Putamen (tissue), 1 donor: ENCODE results near the gene EID3.

Source experiments
- DNase-seq: peaks from one replicate; pipeline ENCODE4 v3.0.0-alpha.2; 2016; ENCODE audit warnings: low spot score

The EID3 gene

DNA sequence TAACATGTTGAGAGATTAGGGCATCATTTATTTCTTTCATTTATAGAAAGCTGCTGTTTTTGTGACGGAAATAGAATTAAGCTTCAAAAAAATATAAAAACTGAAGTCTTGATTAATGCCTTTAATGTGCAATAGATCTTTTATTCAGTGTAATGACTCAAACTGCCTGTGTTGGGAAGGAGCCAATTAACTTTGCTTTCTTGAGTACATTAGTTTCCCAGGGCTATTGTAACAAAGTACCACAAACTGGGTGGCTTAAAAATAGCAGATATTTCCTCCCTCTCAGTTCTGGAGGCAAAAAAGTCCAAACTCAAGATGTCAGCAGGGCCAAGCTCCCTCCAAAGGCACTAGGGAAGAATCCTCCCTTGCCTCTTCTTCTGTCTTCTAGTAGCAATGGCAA lies 36.6 kb downstream of the EID3 start:
- DNase-seq: no peak

DNA sequence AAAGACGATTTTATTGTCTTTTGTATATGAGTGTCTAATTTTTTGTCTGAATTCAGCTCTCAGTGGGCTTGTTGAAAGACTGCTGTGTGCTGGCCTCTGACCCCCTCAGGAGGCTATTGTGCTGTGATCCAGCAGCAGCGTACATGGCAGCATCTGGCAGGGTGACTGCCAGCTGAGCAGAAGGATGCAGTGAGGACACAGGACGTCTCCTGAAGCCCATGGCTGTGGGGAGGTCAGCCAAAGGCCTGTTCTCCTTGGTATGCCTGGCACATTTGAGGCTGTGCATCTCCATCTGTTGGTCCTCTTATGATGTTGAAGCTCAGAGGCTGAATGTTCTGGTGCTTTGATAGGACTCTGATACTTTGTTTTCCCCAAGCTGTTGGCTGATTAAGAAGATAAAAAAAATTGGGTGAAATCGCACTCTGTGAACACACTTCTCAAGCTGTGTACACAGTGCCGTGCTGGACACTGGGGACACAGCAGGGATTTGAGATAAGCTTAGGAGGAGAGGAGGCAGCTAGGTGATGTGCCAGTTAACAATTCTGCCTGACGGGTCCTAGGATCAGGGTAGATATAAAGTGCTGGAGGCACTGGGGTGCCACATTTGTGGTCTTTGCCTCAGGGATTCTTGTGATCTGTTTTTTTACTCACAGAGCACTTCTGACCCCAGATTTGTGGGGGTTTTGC lies 37.5 kb downstream of the EID3 start:
- DNase-seq: peak; percentile 52

DNA sequence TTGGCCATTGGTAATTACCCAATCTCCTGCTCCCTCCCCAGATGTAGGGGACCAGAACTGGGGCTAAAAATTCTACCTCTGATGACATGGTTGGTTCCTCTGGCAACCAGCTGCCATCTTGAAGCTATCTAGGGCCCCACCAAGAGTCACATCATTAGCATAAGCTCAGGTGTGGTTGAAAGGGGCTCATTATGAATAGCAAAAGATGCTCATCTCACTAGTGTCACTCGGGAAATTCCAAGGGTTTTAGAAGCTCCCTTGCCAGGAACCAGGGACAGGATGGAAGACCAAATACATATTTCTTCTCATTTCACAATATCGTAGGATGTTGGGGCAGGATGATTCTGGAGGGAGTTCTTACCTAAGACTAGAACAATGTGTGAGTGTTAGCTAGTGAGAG lies 38.6 kb downstream of the EID3 start:
- no peak for DNase-seq

DNA sequence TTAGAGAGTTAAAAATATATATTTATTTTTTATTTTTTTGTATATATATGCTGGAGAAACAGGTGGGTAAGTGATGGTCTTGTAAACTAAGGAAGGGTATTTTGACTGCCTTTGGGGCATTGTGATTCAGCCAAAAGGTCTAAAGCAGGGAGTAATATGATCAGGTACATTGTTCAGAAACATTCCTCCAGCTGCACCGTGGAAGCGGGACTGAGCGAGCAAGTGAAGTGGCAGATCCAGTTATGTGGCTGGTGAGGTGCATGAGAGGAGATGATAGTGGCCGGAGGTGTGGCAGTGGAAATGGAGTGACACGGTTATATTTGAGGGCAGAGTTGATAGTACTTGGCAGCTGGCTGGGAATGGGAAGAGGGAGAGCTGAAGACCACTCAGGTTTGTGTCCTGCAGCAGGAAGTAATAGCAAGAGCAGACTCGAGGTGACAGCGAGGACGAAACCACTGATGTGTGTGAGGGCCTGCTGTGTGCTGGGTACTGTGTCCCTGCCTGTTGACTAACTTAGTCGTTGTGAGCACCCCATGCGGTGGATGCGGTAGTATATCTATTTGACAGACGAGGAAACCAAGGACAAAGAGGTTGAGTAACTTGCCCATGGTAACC lies 39.2 kb downstream of the EID3 start:
- DNase-seq: no peak

DNA sequence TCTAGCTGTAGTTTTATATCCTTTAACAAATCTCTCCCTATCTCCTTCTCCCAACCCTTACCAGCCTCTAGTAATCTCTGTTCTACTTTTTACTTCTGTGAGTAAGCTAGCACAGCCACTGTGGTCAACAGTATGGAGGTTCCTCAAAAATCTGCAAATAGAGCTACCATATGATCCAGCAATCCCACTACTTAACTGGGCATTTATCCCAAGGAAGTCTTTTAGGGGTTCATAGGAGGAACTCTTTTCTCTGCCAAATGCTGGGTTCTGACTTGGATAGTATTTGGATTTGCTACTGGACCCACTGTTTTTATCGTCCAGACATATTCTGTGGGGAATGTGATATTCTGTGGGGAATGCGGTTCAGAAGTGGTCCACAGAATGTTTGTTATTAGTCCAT lies 41.1 kb downstream of the EID3 start:
- DNase-seq: no peak

DNA sequence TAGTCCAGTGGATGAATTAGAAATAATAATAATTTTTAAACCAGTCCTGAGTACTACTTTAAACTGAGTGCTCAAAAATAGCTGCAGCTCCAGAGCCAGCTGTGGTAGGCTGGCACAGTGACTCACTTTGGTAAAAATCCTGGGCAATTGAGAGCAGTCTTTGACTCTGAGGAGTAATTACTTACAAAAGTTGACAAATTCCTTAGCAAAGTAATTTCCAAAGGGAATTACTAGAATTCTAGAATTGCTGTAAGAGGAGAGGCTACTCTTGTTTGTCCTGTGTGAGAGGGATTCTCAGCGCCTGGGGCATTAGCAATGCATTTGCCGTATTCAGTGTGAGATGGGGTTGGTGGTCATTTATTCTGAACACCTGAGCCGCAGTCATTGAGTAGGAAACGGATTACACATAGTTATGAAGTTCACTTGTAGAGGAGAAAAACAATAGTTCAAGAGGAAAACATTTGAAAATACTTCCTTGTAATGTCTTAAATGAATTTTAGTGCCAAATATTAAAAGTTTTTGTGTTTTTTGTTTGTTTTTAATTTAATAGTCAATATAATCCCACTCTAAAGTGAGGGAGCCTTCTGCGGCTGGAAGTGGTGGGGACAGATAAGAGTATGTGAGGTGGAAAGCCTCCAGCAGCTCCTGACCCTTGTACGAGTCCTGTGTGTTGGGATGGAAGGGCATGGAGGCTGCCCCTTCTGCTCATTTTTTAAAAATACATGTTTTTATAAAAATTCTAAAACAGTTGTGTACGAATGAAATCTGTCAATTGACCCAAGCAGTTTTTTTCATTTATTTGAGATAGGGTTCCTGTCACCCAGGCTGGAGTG lies 41.9 kb downstream of the EID3 start:
- no peak for DNase-seq

DNA sequence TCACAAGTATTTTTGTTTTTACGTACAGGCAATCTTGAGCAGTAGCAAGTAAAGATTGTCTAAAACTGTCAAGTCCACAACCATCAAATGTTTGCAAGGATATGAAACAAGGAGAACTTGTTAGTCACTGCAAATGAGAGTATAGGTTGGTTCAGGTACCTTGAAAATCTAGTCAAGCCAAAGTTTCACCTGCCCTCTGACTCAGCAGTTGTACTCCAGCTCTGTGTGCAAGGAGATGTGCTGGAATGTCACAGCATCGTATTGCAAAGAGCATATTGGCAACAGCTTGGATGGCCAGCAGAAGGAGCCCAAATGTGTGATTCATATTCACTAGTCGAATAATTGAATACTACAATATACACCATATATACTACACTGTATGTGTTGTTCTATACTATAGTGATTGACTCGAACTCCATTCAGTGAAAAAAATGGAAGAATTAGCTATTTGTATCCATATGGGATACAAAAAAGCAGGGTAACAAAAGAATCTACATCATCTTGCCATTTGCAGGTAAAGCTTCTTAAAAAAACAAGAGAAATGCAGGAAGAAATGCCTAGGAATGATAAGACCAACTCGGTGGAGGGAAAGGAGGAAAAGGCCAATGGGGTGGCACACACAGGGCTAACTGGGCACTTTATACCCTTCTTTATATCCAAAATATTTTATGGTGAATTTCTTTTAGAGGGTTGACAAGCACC lies 44.0 kb downstream of the EID3 start:
- DNase-seq: no peak

DNA sequence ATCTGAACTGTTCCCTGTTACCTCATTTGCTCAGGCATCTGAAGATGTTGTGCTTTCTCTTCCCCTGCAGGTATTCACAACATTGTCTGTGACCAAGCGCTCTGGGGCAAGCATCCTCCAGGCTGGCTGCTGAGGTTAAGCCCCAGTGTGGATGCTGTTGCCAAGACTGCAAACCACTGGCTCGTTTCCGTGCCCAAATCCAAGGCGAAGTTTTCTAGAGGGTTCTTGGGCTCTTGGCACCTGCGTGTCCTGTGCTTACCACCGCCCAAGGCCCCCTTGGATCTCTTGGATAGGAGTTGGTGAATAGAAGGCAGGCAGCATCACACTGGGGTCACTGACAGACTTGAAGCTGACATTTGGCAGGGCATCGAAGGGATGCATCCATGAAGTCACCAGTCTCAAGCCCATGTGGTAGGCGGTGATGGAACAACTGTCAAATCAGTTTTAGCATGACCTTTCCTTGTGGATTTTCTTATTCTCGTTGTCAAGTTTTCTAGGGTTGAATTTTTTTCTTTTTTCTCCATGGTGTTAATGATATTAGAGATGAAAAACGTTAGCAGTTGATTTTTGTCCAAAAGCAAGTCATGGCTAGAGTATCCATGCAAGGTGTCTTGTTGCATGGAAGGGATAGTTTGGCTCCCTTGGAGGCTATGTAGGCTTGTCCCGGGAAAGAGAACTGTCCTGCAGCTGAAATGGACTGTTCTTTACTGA lies 44.9 kb downstream of the EID3 start:
- no peak for DNase-seq

DNA sequence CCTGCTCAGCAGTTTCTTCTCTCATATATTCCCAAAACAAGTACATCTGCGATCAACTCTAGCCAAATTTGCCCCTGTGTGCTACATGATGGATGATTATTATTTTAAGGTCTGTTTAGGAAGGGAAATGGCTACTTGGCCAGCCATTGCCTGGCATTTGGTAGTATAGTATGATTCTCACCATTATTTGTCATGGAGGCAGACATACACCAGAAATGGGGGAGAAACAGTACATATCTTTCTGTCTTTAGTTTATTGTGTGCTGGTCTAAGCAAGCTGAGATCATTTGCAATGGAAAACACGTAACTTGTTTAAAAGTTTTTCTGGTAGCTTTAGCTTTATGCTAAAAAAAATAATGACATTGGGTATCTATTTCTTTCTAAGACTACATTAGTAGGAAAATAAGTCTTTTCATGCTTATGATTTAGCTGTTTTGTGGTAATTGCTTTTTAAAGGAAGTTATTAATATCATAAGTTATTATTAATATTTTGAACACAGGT lies 45.5 kb downstream of the EID3 start:
- DNase-seq: no peak

DNA sequence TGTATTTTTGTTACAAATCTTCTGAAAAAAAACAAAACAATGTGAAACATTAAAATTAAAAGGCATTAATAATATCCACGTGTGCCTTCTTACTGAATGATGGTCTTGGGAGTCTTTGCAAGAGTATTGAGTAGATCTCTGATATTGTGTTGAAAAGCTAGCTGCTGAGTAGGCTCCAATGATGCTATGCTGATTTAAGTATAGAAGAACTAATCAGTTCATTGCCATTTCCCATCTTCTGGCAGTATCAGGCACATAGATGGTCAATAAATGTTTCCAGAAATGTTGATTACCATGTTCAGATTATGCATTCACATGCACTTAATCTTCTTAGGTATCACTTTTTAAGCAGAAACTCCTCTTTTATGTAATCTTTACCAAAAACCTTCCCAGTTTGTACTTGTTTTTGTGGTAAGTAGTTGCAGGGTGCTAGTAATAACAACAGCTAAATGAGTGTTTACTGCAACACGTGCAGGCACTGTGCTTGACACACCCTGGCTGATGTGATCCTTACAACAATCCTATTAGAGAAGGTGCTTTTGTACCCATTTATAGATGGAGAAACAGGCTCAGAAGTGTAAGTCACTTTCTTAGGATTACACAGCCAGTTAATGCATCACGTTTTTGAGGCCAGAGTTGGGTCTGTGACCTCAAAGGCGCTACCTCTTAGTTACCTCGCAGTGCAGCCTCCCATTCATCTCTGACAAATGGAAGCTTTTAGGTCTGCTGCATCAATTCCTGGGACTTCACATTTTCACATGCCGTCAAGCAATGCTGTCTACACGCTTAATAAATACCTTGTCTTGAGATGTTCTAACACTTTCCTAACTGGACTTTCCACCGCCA lies 46.9 kb downstream of the EID3 start:
- no peak for DNase-seq

DNA sequence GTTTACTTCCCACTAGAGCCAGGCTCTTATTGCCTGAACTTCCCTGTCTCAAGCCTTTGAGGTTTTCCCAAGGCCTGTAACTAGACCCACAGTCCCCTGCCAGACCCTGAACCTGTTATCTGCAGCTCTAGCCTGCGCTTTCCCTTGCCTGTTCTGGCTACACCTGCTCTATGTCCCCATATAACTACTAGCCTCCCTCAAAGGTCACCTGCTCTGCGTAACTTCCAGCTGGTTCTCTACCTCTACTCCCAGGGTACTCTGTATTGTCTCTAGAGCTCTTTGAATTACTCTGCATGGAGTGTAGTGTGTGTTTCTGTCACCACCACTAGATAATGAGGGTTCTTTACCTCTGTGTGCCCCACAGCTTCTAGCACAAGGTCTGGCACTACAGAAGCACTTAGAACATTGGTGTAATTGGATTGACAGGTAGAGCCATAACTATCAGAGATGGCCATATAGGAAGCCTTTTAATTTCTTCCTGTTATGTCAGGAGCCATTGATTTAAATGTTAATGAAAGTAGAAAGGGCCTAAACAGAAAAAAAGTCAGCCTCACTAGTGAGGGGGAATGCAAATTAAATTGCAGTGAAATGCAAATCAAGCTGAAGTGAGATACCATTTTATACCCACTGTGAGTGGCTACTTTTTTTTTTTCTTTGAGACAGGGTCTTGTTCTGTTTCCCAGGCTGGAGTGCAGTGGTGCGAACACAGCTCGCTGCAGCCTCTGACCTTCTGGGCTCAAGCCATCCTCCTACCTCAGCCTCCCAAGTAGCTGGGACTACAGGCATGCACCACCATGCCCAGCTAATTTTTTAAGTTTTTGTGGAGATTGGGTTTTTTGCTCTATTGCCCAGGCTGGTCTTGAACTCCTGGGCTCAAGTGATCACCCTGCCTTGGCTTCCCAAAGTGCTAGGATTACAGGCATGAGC lies 47.8 kb downstream of the EID3 start:
- no peak for DNase-seq

DNA sequence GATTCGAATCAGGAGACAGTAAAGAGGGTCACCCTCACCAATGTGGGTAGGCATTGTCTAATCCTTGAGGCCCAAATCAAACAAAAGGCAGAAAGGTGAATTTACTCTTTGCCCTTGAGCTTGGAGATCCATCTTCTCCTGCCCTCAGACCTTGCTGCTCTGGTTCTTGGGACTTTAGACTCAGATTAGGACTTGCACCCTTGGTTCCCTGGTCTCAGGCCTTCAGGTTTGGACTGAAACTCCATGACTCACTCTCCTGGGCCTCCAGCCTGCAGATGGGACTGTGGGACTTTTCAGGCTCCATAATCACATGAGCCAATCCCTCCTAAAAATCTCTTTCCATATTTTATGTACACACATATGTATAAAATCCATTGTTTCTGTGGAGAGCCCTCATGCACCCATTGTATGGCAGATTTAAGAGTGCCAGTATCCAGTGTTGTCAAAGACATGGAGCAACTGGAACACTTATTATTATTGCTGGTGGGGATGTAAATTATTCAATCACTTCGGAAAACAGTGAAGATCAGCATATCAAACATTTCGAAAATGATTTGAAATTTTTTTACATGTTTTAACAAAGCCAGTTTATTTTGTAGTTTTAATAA lies 48.7 kb downstream of the EID3 start:
- no peak for DNase-seq

DNA sequence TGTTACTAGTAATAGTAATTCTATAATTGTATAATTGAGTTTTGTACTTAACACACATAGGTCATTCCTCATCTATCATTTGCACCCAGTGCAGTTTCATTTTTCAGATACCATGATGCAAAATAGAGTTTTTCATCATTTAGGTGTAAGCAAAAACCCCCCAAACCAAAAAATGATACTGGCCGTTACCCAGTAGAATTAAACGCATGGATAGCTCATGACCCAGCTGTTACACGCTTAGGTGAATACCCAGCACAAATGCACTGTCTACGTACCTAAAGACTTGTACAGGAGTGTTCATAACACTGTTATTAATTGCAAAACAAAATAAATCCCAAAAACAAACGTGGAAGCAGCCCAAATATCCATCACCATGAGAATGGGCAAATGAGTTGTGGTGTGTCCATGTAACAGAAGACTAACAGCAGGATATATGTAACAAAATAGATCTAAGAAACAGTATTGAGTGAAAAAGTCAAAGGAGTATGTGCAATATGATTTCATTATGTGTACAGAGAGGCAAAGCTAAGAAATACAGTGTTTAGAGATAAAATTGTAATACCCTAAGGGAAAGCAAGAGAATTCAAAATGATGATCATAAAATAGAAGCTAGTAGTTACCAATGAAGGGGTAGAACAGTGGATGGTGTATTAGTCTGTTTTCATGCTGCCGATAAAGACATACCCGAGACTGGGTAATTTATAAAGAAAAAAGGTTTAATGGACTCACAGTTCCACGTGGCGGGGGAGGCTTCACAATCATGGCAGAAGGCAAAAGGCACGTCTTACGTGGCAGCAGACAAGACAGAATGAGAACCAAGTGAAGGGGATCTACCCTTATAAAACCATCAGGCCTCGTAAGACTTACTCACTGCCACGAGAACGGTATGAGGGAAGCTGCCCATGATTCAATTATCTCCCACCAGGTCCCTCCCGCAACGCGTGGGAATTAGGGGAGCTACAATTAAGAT lies 49.8 kb downstream of the EID3 start:
- no peak for DNase-seq

DNA sequence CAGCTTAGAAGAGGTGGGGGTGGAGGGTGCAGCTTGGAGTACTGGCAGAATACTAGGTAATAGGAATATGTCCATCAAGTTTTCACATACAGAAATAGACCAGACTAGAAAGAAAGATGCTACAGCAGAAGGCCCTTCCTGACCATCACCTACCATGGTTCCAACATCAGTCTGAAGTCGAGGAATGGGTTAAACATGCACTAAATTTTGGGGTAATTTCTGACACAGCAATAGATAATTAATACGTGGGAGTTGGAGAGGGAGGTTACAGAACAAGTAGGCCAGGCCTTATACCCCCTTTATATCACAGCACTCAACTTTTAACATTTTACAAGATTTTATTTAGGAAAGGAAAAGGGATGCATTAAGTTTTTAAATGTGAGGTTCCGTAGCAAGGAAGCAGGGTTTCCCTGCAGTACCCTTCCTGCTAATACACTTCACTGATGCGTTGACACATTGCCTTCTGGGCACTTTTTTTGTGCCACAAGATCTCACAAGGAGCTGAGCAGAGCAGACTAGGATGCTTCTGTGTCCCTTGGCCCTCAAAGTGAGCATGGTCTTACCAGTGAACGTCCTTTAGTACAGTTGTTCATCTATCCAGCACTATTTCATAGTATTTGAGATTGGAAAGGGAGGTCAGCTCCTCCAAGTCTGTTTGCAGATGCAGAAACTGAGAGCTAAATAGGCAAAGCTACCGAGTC lies 50.8 kb downstream of the EID3 start:
- no peak for DNase-seq
